K562 (cell line): ENCODE results near the gene ZNF618. TPM values are rescaled to one million over a fixed set of nuclear protein-coding genes. Genes with fewer than 3 reads are reported as not detected.

Source experiments
- ATAC-seq: fragments of 200-7000 bp; cut with Tn5 transposase; 3 replicates; pipeline ENCODE4 v1.9.1; 2020; ENCODE audit warnings: moderate library complexity
- BruUV-seq: library from RNA; stranded (reverse); fragments of 400-500 nt; replicated peaks from 2 replicates; lab custom pipeline; 2021; lab: Mats Ljungman, UMichigan
- CTCF ChIA-PET: fragments of 300-600 bp; formaldehyde crosslinking; extraction: SDS; loops from one replicate; lab custom pipeline; 2021; ENCODE audit warnings: low intra/inter-chr PET ratio; lab: Yijun Ruan, JAX
- POLR2A ChIA-PET: fragments of 300-600, 350-650 bp; sonication (Branson Sonifier 250); formaldehyde crosslinking; extraction: SDS; loops from one replicate; lab custom pipeline; 2021; ENCODE audit warnings: antibody characterized with exemption, inconsistent platforms; lab: Yijun Ruan, JAX
- DNase-seq, 4 experiments: peaks; one replicate each; pipeline versions ENCODE4 v3.0.0 to v3.0.0-alpha.2; 2011 to 2018; ENCODE audit warnings: low spot score in 3 of 4, mixed read lengths in 3 of 4; ENCODE audit errors: extremely low read depth in 1 of 4
- FAIRE-seq: peaks from 2 replicates; lab custom pipeline; 2011; peaks lifted over from hg19 to GRCh38; lab: Jason Lieb, UNC
- H2AFZ ChIP-seq: 2 replicates; pipeline ENCODE4 v1.6.0; 2011; ENCODE audit warnings: low read depth, low read length, control low read depth, inconsistent platforms
- H3K27ac ChIP-seq: fragments of 200-600 bp; 3 replicates; pipeline ENCODE4 v1.8.0; 2011; ENCODE audit warnings: low read depth, mild to moderate bottlenecking, control low read depth, inconsistent platforms, low read length, moderate library complexity, mixed read lengths; ENCODE audit errors: extremely low read depth
- H3K27me3 ChIP-seq, 2 experiments: fragments of 300-600 bp in 1 of 2; 2 replicates in 1 of 2; 3 replicates in 1 of 2; pipeline versions ENCODE4 v1.6.0 to v1.8.0; 2011; ENCODE audit warnings: inconsistent platforms in 2 of 2, low read length in 2 of 2, mild to moderate bottlenecking in 1 of 2, mixed read lengths in 1 of 2, moderate library complexity in 1 of 2; ENCODE audit not compliant: control insufficient read depth in 2 of 2, insufficient read depth in 2 of 2
- H3K36me3 ChIP-seq: fragments of 300-600 bp; 3 replicates; pipeline ENCODE4 v1.8.0; 2011; ENCODE audit warnings: mild to moderate bottlenecking, low read length, inconsistent platforms; ENCODE audit not compliant: control insufficient read depth, insufficient read depth
- H3K4me1 ChIP-seq, 2 experiments: fragments of 200-600 bp in 1 of 2; replicated peaks in 1 of 2; 2 replicates in 1 of 2; 3 replicates in 1 of 2; pipeline versions ENCODE4 v1.5.1 to v1.8.0; 2011; ENCODE audit warnings: inconsistent platforms in 2 of 2, low read length in 2 of 2, mild to moderate bottlenecking in 1 of 2, mixed read lengths in 1 of 2, moderate library complexity in 1 of 2; ENCODE audit not compliant: control insufficient read depth in 2 of 2, insufficient read depth in 2 of 2
- H3K4me2 ChIP-seq: 2 replicates; pipeline ENCODE4 v1.6.1; 2011; ENCODE audit warnings: low read length, control low read depth, inconsistent platforms, mixed read lengths; ENCODE audit not compliant: insufficient read depth
- H3K4me3 ChIP-seq: fragments of 200-600 bp; sonication (generic), shearing (Covaris generic); 2 replicates; pipeline ENCODE4 v1.5.1; 2016; ENCODE audit warnings: control low read depth, inconsistent platforms
- H3K79me2 ChIP-seq: fragments of 200-600 bp; 3 replicates; pipeline ENCODE4 v1.8.0; 2011; ENCODE audit warnings: low read length, inconsistent platforms; ENCODE audit not compliant: control insufficient read depth, insufficient read depth
- H3K9ac ChIP-seq, 2 experiments: 2 replicates each; pipeline versions ENCODE4 v1.6.0 to v1.6.1; 2011; ENCODE audit warnings: low read depth in 2 of 2, low read length in 2 of 2, control low read depth in 1 of 2, inconsistent platforms in 1 of 2, mild to moderate bottlenecking in 1 of 2, mixed read lengths in 1 of 2; ENCODE audit not compliant: insufficient read depth in 1 of 2
- H3K9me1 ChIP-seq: one replicate; pipeline ENCODE4 v1.6.0; 2011; ENCODE audit warnings: inconsistent platforms, mild to moderate bottlenecking, low read length, moderate library complexity; ENCODE audit not compliant: control insufficient read depth, insufficient read depth
- H3K9me3 ChIP-seq: replicated peaks from 2 replicates; pipeline ENCODE4 v1.5.1; 2011; ENCODE audit warnings: low read depth, low read length, inconsistent platforms; ENCODE audit not compliant: control insufficient read depth, insufficient read depth
- H4K20me1 ChIP-seq: replicated peaks from 2 replicates; pipeline ENCODE4 v1.6.1; 2011; ENCODE audit warnings: low read length, inconsistent platforms, mixed read lengths; ENCODE audit not compliant: control insufficient read depth, insufficient read depth
- ATF6 ChIP-seq: sonication (generic); formaldehyde crosslinking; IDR thresholded peaks from 2 replicates; pipeline ENCODE4 v1.4.0; 2020; ENCODE audit warnings: mild to moderate bottlenecking, missing genetic modification reagents
- CBX3 ChIP-seq, 2 experiments: IDR thresholded peaks; 1 replicate in 1 of 2; 2 replicates in 1 of 2; pipeline ENCODE4 v1.6.1; 2012; ENCODE audit warnings: inconsistent platforms in 2 of 2, low read length in 2 of 2, borderline replicate concordance in 1 of 2, control low read depth in 1 of 2
- CBX5 ChIP-seq: IDR thresholded peaks from 2 replicates; pipeline ENCODE4 v1.6.1; 2014; ENCODE audit warnings: low read depth, borderline replicate concordance
- DNMT1 ChIP-seq: fragments of 450-650 bp; IDR thresholded peaks from 2 replicates; pipeline ENCODE4 v1.6.1; 2016; ENCODE audit warnings: antibody characterized with exemption, mild to moderate bottlenecking
- E2F6 ChIP-seq, 2 experiments: IDR thresholded peaks; 2 replicates each; pipeline ENCODE4 v1.6.1; 2011; ENCODE audit warnings: borderline replicate concordance in 1 of 2, control low read depth in 1 of 2, low read depth in 1 of 2, low read length in 1 of 2, mild to moderate bottlenecking in 1 of 2, mixed read lengths in 1 of 2, moderate library complexity in 1 of 2; ENCODE audit not compliant: insufficient read depth in 1 of 2, insufficient read length in 1 of 2, poor library complexity in 1 of 2, severe bottlenecking in 1 of 2; ENCODE audit errors: extremely low read depth in 1 of 2
- EGR1 ChIP-seq: fragments of 450-650 bp; conservative IDR thresholded peaks from 2 replicates; pipeline ENCODE4 v1.6.1; 2017; ENCODE audit warnings: mild to moderate bottlenecking
- ILF3 ChIP-seq: fragments of 450-650 bp; IDR thresholded peaks from 2 replicates; pipeline ENCODE4 v1.6.1; 2018; ENCODE audit warnings: antibody characterized with exemption, mild to moderate bottlenecking, moderate library complexity, borderline replicate concordance
- WGBS: fragments of 100-300 bp; shearing (Covaris generic); methylation state at CpG from one replicate; pipeline ENCODE4 v1.1.6; 2016; ENCODE audit warnings: low coverage, mixed read lengths; ENCODE audit not compliant: insufficient coverage; ENCODE audit errors: missing lambda C conversion rate; 5-methylcytosine and 5-hydroxymethylcytosine counted together
- in situ Hi-C: fragments of 300-500 bp; cut with MboI; formaldehyde crosslinking; loops from 4 replicates; pipeline ENCODE4 v1.15.0; 2018; ENCODE audit warnings: inconsistent platforms, mixed read lengths
- intact Hi-C: fragments of 100-400 bp; cut with micrococcal nuclease; formaldehyde crosslinking; loops from 2 replicates; pipeline ENCODE4 v1.14.2; 2022
- polyA plus RNA-seq, 8 experiments: library from polyadenylated mRNA; depleted of rRNA in 4 of 8; stranded (reverse) in 5 of 8; unstranded in 3 of 8; fragments of >200 nt; fragmentation: Nextera tagmentation in 2 of 8; fragmentation: Illumina TruSeq in 1 of 8; extraction: Ambion mirVana in 2 of 8; extraction: Trizol in 1 of 8; gene quantifications; 2 replicates each; pipeline versions ENCODE4 v1.2.1 to v1.2.3, GENCODE V29; 2011 to 2014; ENCODE audit warnings: inconsistent platforms in 1 of 8, missing spikeins in 1 of 8
- total RNA-seq, 7 experiments: library from RNA; depleted of rRNA in 6 of 7; stranded (reverse); fragments of >200 nt in 6 of 7; fragmentation: Illumina TruSeq in 2 of 7; extraction: Trizol in 2 of 7; gene quantifications; 2 replicates each; pipeline versions ENCODE4 v1.2.1 to v1.2.3, GENCODE V29; 2011 to 2021; ENCODE audit warnings: low replicate concordance in 1 of 7

The ZNF618 gene
- total and polyA plus RNA-seq, 9 of the 15 experiments (the other 6 are each of a cell fraction or from before 2014, with no cell fraction given): 0.08 to 13.7 (median 3.4) TPM

DNA sequence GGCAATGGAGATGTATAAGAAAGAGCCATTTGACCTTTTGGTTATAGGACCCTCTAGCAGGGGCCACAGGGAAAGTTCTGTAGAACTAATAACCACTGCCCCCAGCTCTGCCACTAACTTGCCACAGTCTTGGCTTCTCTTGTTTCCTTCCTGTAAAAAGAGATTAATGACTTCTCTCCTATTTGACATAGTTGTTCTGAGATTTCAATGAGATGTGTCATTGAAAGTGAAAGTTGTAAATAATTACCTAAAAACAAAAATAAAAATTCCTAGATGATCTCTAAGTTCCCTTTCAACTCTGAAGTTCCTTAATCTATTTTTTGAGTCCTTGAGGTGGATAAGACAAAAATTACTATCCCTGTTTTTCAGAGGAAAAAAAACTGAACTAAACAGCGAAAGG is 224.4 kb downstream of the ZNF618 start (continued):
- no peak for TF ChIP-seq ILF3

DNA sequence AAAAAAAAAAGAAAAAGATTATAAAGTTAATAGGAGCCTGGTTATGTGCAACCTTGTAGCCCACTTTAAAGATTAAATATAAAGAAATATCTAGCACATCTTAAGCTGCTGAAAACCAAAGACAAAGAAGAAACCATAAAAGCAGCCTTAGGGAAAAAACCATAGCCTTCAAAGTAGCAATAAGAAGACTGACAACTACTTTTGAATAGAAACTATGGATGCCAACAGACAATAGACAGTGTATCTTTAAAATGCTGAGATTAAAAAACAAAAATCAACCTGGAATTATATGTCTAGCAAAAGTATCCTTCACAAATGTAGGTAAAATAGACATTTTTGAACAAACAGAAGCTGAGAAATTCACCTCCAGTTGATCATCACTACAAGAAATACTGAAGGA is 226.4 kb downstream of the ZNF618 start:
- Histone ChIP-seq H3K27ac (no peak overlapping the region), H4K20me1 (0 out of 2 replicates have a peak, but pooled peaks cover 3% of the 10 kb centered on the region)
- BruUV-seq: no TSS peak

GRCh38 chr9:114105236-114105635 is 229.1 kb downstream of the ZNF618 start:
- H4K20me1 ChIP-seq: peaks cover 10% of the 10 kb centered on the region; the same call in 1 of the 2 replicates
- no peak overlapping the region for H2AFZ ChIP-seq
- no peak for DNase-seq
- intact Hi-C loops (loop anchor here (5.0 kb wide), 1 partner anchor 52 kb away; the partner anchor contains the start of gene COL27A1), in situ Hi-C loops (no loop called here)
- no peaks in the 10 kb centered on the region for H3K9me3 ChIP-seq
- no peak overlapping the region for H3K4me3 ChIP-seq
- no peak for FAIRE-seq
- no peak for ATAC-seq
- H3K27ac ChIP-seq: no peak overlapping the region
- H3K9ac ChIP-seq: no peak overlapping the region
- no peaks in the 10 kb centered on the region for H3K79me2 ChIP-seq
- WGBS: 4% methylated on average over 5 of the region's 5 CpGs
- H3K4me2 ChIP-seq: no peak overlapping the region
- H3K4me1 ChIP-seq: peaks cover 0 to 4% of the 10 kb centered on the region in 2 experiments; a peak in 1 of 5 replicates
- TF ChIP-seq E2F6 (IDR thresholded peaks at IDR 0.05; ENCODE audit: borderline replicate concordance in 1 of 2, extremely low read depth in 1 of 2, insufficient read depth in 1 of 2, insufficient read length in 1 of 2, low read depth in 1 of 2, low read length in 1 of 2, poor library complexity in 1 of 2, severe bottlenecking in 1 of 2) (no peak), ATF6 (CRISPR knock-in tag) (no peak), ILF3 (no peak), EGR1 (no peak)
- TF ChIP-seq, all 486 proteins: peak for 0
- ChIA-PET POLR2A (no interaction called here), CTCF (no interaction called here)
- H3K27me3 ChIP-seq: peaks cover 0 to 14% of the 10 kb centered on the region in 2 experiments; a peak in 3 of 5 replicates
- H3K36me3 ChIP-seq: no peaks in the 10 kb centered on the region
- no peaks in the 10 kb centered on the region for H3K9me1 ChIP-seq
- BruUV-seq: no TSS peak

More for the DNA sequence above, 226.4 kb downstream of the ZNF618 start:
- no peak overlapping the region for H3K9ac ChIP-seq
- no peak for TF ChIP-seq DNMT1
- TF ChIP-seq CBX3 (IDR thresholded peaks at IDR 0.05; ENCODE audit: borderline replicate concordance in 1 of 2, low read length in 2 of 2): peak in 1 of 2 experiments; percentile 78; a peak in 2 of 3 replicates
- 0 out of 2 replicates have a peak, but pooled peaks have one; percentile 43 for TF ChIP-seq CBX5
- H3K4me1 ChIP-seq: peaks cover 0 to 12% of the 10 kb centered on the region in 2 experiments; a peak in 2 of 5 replicates
- ChIA-PET CTCF (interaction anchor here (0.7 kb wide), 1 partner anchor 1248 kb away, joined by 3 read pairs; no protein-coding TSS in a partner anchor), POLR2A (no interaction called here)
- no peak for FAIRE-seq
- no peaks in the 10 kb centered on the region for H3K9me1 ChIP-seq
- ATAC-seq: no peak
- in situ Hi-C loops (no loop called here), intact Hi-C loops (no loop called here)
- H3K9me3 ChIP-seq: no peaks in the 10 kb centered on the region
- no peaks in the 10 kb centered on the region for H3K36me3 ChIP-seq
- no peak overlapping the region for H2AFZ ChIP-seq
- no peak for DNase-seq
- H3K27me3 ChIP-seq: peaks cover 0 to 3% of the 10 kb centered on the region in 2 experiments; a peak in 2 of 5 replicates
- H3K79me2 ChIP-seq: no peaks in the 10 kb centered on the region
- H3K4me2 ChIP-seq: no peak overlapping the region
- no peak overlapping the region for H3K4me3 ChIP-seq
